Measurements from ENCODE around the gene RAB9A. TPM values are rescaled to one million over a fixed set of nuclear protein-coding genes. Genes with fewer than 3 reads are reported as not detected.
A peak's percentile ranks its signal among the peaks of the same experiment; 100 is the strongest.

RAB9A gene
- total and polyA plus RNA-seq, 9 of the 15 experiments (the other 6 are each of a cell fraction or from before 2014, with no cell fraction given) = 13.5 to 20.8 (median 17.7) TPM

GRCh38 chrX:13733506-13733905 is 44.6 kb downstream of the RAB9A start:
- H3K79me2 ChIP-seq (ENCODE audit: control insufficient read depth, insufficient read depth, low read length) = peaks cover 57% of the 10 kb centered on the region

More at GRCh38 chrX:13733506-13733905, 44.6 kb downstream of the RAB9A start:
- intact Hi-C loops (cut with micrococcal nuclease) = loop anchor here (5.0 kb wide), 1 partner anchor 36 kb away; no protein-coding TSS in a partner anchor
- DNase-seq (ENCODE audit: extremely low read depth in 1 of 4, low spot score in 3 of 4) (no peak), FAIRE-seq (no peak), ATAC-seq (no peak)
- H3K27ac ChIP-seq (ENCODE audit: extremely low read depth, low read depth, low read length) = peak overlapping the region; percentile 96
- H3K9me1 ChIP-seq (ENCODE audit: control insufficient read depth, insufficient read depth, low read length) = no peaks in the 10 kb centered on the region
- POLR2A ChIA-PET = interaction anchor here (1.7 kb wide), 1 partner anchor 9 kb away, joined by 4 read pairs; no protein-coding TSS in a partner anchor
- in situ Hi-C loops (cut with MboI) = no loop called here
- H3K9ac ChIP-seq (ENCODE audit: insufficient read depth in 1 of 2, low read depth in 2 of 2, low read length in 2 of 2) = peak overlapping the region; percentile 43 to 94; a peak in 2 of 4 replicates
- CTCF ChIA-PET (ENCODE audit: low intra/inter-chr PET ratio) = interaction anchor here (0.6 kb wide), 1 partner anchor 63 kb away, joined by 3 read pairs; no protein-coding TSS in a partner anchor
- WGBS (ENCODE audit: insufficient coverage, low coverage, missing lambda C conversion rate) = 0% methylated on average over 4 of the region's 4 CpGs
- H3K4me2 ChIP-seq (ENCODE audit: insufficient read depth, low read length) = peak overlapping the region; percentile 97
- H3K9me3 ChIP-seq (replicated peaks; ENCODE audit: control insufficient read depth, insufficient read depth, low read depth, low read length) = no peaks in the 10 kb centered on the region
- no peak for TF ChIP-seq CTCF (IDR thresholded peaks at IDR 0.05 in 2 of 3, conservative IDR thresholded peaks at IDR 0.05 in 1 of 3; ENCODE audit: insufficient read depth in 2 of 3, low read depth in 1 of 3, low read length in 3 of 3)
- no peak for TF ChIP-seq ZFP30 (CRISPR knock-in tag; IDR thresholded peaks at IDR 0.05; ENCODE audit: borderline replicate concordance)
- H3K4me3 ChIP-seq = peak overlapping the region; percentile 94
- no peaks in the 10 kb centered on the region for H4K20me1 ChIP-seq (replicated peaks; ENCODE audit: control insufficient read depth, insufficient read depth, low read length)
- H3K27me3 ChIP-seq (ENCODE audit: control insufficient read depth in 2 of 2, insufficient read depth in 2 of 2, low read length in 2 of 2) = no peaks in the 10 kb centered on the region
- no TSS peak for BruUV-seq (replicated peaks)
- H3K4me1 ChIP-seq (replicated peaks in 1 of 2; ENCODE audit: control insufficient read depth in 2 of 2, insufficient read depth in 2 of 2, low read length in 2 of 2) = peaks cover 5 to 15% of the 10 kb centered on the region in 2 experiments; a peak in 4 of 5 replicates
- peaks cover 37% of the 10 kb centered on the region; the same call in 2 of the 3 replicates for H3K36me3 ChIP-seq (ENCODE audit: control insufficient read depth, insufficient read depth, low read length)
- H2AFZ ChIP-seq (ENCODE audit: low read depth, low read length) = 0 out of 2 replicates have a peak overlapping the region, but pooled peaks have one; percentile 88
